GM23248 (cell line): Measurements from ENCODE around the gene LLGL1.

Source experiments
- EZH2 ChIP-seq: fragments of 200-600 bp; sonication (generic); IDR thresholded peaks from 2 replicates; pipeline ENCODE4 v1.6.1; 2018; ENCODE audit warnings: antibody characterized with exemption, mild to moderate bottlenecking; ENCODE audit not compliant: insufficient read depth, poor library complexity, severe bottlenecking
- EZH2phosphoT487 ChIP-seq: fragments of 200-600 bp; sonication (generic); IDR thresholded peaks from 2 replicates; pipeline ENCODE4 v1.6.1; 2018; ENCODE audit warnings: antibody characterized with exemption, moderate library complexity, mild to moderate bottlenecking, low read depth; ENCODE audit not compliant: insufficient read depth

DNA sequence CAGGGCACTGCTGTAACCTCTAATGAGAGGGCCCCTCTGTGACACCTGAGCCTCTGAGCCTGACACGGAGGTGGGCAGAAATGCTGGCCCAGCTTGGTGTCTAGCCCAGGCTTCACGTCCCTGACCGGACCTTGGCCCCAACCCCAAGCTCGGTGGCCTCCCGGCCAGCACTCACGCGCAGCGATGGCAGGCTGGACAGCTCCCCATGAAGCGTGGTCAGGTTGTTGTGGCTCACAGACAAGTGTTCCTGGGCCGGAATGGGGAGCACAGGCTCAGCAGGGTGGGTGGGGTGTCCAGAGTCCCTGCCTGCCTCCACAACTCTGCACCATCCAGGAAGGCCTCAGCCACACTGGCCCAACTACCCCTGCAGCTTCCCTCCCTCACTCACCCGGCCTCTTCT is 30.9 kb downstream of the LLGL1 start:
- no peak for TF ChIP-seq EZH2phosphoT487
- no peak for TF ChIP-seq EZH2
